Activated CD4-positive, alpha-beta memory T cell treated with anti-CD3 and anti-CD28 coated beads for 36 hours (primary cell): Measurements from ENCODE around the gene HBG1. TPM values are rescaled to one million over a fixed set of nuclear protein-coding genes. Genes with fewer than 3 reads are reported as not detected.
"Not testable (repeated sequence)": the region's sequence is repeated elsewhere in the genome, so short reads cannot be mapped to it uniquely, and the experiment has no call there.

Source experiments
- CTCF ChIA-PET: fragments of 350-600 bp; sonication (Branson Sonifier 250); formaldehyde crosslinking; loops from one replicate; lab custom pipeline; 2021; ENCODE audit warnings: antibody characterized with exemption, inconsistent platforms; lab: Charles Lee
- POLR2A ChIA-PET: fragments of 350-600 bp; sonication (Branson Sonifier 250); formaldehyde crosslinking; loops from one replicate; lab custom pipeline; 2021; ENCODE audit warnings: antibody characterized with exemption; lab: Charles Lee
- DNase-seq: peaks from one replicate; pipeline ENCODE4 v3.0.0-alpha.2; 2020
- H3K27ac Mint-ChIP-seq: one replicate; pipeline ENCODE4 v1.8.0; 2021; ENCODE audit warnings: mixed read lengths
- H3K27me3 Mint-ChIP-seq: one replicate; pipeline ENCODE4 v1.8.0; 2021; ENCODE audit warnings: mixed read lengths
- H3K36me3 Mint-ChIP-seq: one replicate; pipeline ENCODE4 v1.8.0; 2021; ENCODE audit warnings: mixed read lengths
- H3K4me1 Mint-ChIP-seq: one replicate; pipeline ENCODE4 v1.8.0; 2021; ENCODE audit warnings: low read depth, mixed read lengths
- H3K4me3 Mint-ChIP-seq: one replicate; pipeline ENCODE4 v1.8.0; 2021; ENCODE audit warnings: mild to moderate bottlenecking, mixed read lengths
- H3K9me3 Mint-ChIP-seq: one replicate; pipeline ENCODE4 v1.8.0; 2021; ENCODE audit warnings: mixed read lengths
- intact Hi-C: fragments of 100-400 bp; cut with micrococcal nuclease; formaldehyde crosslinking; loops from one replicate; pipeline ENCODE4 v1.15.1; 2023
- total RNA-seq, 2 experiments: library from RNA; stranded (reverse); gene quantifications; one replicate each; pipeline ENCODE4 v1.2.3, GENCODE V29; 2021

HBG1 gene
- total RNA-seq, result not detected

DNA sequence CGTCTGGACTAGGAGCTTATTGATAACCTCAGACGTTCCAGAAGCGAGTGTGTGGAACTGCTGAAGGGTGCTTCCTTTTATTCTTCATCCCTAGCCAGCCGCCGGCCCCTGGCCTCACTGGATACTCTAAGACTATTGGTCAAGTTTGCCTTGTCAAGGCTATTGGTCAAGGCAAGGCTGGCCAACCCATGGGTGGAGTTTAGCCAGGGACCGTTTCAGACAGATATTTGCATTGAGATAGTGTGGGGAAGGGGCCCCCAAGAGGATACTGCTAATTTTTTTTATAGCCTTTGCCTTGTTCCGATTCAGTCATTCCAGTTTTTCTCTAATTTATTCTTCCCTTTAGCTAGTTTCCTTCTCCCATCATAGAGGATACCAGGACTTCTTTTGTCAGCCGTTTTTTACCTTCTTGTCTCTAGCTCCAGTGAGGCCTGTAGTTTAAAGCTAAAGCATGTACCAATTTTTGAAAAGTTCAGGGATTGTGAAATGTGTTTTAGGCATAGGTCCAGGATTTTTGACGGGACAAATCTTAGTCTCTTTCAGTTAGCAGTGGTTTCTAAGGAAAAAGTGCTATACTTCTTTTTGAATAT is at the start of gene HBG1:
Gene HBG1, minus strand, starts transcription at position 51 of the 590 bp plus-strand sequence. CDS start 53 bp downstream, outside the sequence.
- DNase-seq, CTCF ChIA-PET, H3K9me3 Mint-ChIP-seq: not testable (repeated sequence)

DNA sequence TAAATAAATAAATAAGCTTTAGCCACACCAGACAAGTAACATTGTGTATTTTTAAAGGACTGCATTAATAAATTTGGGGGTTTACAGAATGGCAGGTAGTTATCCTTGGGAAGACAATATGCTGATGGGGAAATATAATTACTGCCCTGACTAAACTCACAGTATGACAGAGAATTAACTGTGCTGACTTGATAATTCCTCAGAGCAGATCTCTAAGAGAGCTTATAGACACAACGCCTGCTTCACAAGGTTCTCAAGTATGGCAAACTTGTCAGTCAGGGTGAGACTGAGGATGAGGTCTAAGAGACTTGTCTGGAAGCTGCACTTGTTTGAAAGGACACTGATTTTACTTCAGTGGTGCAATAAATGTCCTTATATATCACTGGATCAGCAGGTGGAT is 48.8 kb upstream of the HBG1 start:
- no peaks in the 10 kb centered on the region for H3K4me1 Mint-ChIP-seq
- no peaks in the 10 kb centered on the region for H3K27me3 Mint-ChIP-seq
- DNase-seq, result no peak
- H3K4me3 Mint-ChIP-seq, result no peak overlapping the region
- ChIA-PET POLR2A (no interaction called here), CTCF (interaction anchor here (1.3 kb wide), 1 partner anchor 10 kb away, joined by 3 read pairs; no protein-coding TSS in a partner anchor)
- intact Hi-C loops, result no loop called here
- H3K27ac Mint-ChIP-seq, result no peak overlapping the region
- no peaks in the 10 kb centered on the region for H3K36me3 Mint-ChIP-seq
- H3K9me3 Mint-ChIP-seq, result no peaks in the 10 kb centered on the region

More for the DNA sequence above, at the start of gene HBG1:
- H3K27ac Mint-ChIP-seq, H3K36me3 Mint-ChIP-seq, POLR2A ChIA-PET, H3K4me3 Mint-ChIP-seq, H3K27me3 Mint-ChIP-seq, intact Hi-C loops, H3K4me1 Mint-ChIP-seq: not testable (repeated sequence)

DNA sequence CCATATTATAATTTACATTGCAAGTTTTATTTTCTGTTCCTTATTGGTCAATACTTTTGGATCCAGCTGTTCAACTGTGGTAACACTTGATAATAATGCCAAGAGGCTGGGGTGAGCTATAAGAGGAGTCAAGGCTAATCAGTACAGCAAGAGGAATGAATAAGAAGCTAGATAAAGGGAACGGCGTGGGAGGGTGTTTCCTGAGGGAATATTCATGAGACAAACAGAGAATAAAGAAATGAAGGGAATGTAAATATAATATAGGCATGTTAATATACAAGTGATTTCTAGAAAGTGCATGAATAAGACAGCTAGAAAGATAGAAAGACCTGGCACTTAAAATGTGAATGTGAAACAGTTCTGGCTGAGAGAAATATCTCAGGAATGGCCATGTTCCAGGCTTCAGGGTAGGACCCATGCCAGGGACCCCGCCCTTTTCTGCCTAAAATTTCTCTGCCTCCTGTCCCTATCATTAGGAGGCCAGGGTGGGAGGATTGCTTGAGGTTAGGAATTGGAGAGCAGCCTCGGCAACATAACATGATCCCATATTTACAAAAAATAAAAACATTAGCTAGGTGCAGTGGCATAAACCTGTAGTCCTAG is 48.2 kb upstream of the HBG1 start:
- POLR2A ChIA-PET, result no interaction called here

GRCh38 chr11:5294342-5294995 is 44.8 kb upstream of the HBG1 start:
- CTCF ChIA-PET, intact Hi-C loops, DNase-seq, H3K4me3 Mint-ChIP-seq, H3K27me3 Mint-ChIP-seq, POLR2A ChIA-PET, H3K9me3 Mint-ChIP-seq, H3K27ac Mint-ChIP-seq, H3K36me3 Mint-ChIP-seq, H3K4me1 Mint-ChIP-seq: not testable (repeated sequence)

More for the DNA sequence above, 48.2 kb upstream of the HBG1 start:
- no peaks in the 10 kb centered on the region for H3K4me1 Mint-ChIP-seq
- H3K36me3 Mint-ChIP-seq, result no peaks in the 10 kb centered on the region
- intact Hi-C loops, result no loop called here
- H3K27ac Mint-ChIP-seq, result no peak overlapping the region
- H3K9me3 Mint-ChIP-seq, result no peaks in the 10 kb centered on the region
- CTCF ChIA-PET, result interaction anchor here (1.3 kb wide), 1 partner anchor 9 kb away, joined by 3 read pairs; no protein-coding TSS in a partner anchor
- H3K4me3 Mint-ChIP-seq, result no peak overlapping the region
- no peaks in the 10 kb centered on the region for H3K27me3 Mint-ChIP-seq
- DNase-seq, result no peak

DNA sequence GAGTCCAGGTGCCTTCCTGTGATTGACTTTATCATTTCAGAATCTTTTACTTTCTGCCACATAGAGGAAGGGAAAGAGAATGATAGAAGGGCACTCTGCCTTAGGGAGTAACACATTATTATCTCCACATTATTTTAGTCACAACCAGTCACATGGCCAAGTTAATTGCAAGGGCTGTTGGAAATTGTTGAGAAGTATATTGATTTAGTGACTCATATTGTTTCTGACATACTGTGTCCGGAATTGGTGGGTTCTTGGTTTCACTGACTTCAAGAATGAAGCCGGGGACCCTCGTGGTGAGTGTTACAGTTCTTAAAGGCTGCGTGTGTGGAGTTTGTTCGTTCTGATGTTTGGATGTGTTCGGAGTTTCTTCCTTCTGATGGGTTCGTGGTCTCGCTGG is 43.4 kb upstream of the HBG1 start:
- H3K4me3 Mint-ChIP-seq, result no peak overlapping the region
- no peaks in the 10 kb centered on the region for H3K36me3 Mint-ChIP-seq
- CTCF ChIA-PET, result no interaction called here
- POLR2A ChIA-PET, result no interaction called here
- H3K27ac Mint-ChIP-seq, result no peak overlapping the region
- H3K27me3 Mint-ChIP-seq, result peaks cover 2% of the 10 kb centered on the region
- no peaks in the 10 kb centered on the region for H3K9me3 Mint-ChIP-seq
- H3K4me1 Mint-ChIP-seq, result no peaks in the 10 kb centered on the region
- no peak for DNase-seq
- intact Hi-C loops, result no loop called here

- H3K27ac Mint-ChIP-seq, result no peak overlapping the region
- peaks cover 2% of the 10 kb centered on the region for H3K27me3 Mint-ChIP-seq
- intact Hi-C loops, result loop anchor here (2.0 kb wide), 1 partner anchor 167 kb away; no protein-coding TSS in a partner anchor
- H3K36me3 Mint-ChIP-seq, result no peaks in the 10 kb centered on the region
- ChIA-PET POLR2A (no interaction called here), CTCF (interaction anchor here (1.5 kb wide), 1 partner anchor 166 kb away, joined by 7 read pairs; no protein-coding TSS in a partner anchor)
- no peaks in the 10 kb centered on the region for H3K9me3 Mint-ChIP-seq
- no peak for DNase-seq
- H3K4me1 Mint-ChIP-seq, result no peaks in the 10 kb centered on the region
- no peak overlapping the region for H3K4me3 Mint-ChIP-seq
Measured at GRCh38 chr11:5291207-5291838, 41.7 kb upstream of the HBG1 start.

DNA sequence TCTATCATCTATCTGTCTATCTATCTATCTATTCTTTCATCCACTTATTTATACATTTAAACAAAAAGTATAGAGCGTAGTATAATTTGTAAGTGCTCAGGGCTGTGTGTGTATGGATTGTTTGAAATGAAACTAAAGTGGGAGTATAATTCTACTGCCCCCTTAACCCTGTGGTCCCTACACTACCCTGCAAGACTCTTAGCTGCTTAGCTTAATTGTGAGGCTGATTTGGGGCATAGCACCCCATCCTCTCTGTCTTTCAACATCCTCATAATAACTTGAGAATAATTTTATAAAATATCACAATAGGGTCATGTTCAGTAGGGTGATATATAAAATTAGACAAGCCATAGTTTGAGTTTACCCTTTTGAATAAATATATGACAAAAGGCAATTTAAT is 40.4 kb upstream of the HBG1 start:
- intact Hi-C loops, result loop anchor here (2.0 kb wide), 1 partner anchor 165 kb away; no protein-coding TSS in a partner anchor
- Mint-ChIP-seq H3K36me3 (no peaks in the 10 kb centered on the region), H3K9me3 (no peaks in the 10 kb centered on the region), H3K4me1 (no peaks in the 10 kb centered on the region), H3K4me3 (no peak overlapping the region), H3K27ac (no peak overlapping the region), H3K27me3 (peaks cover 2% of the 10 kb centered on the region)
- ChIA-PET POLR2A (no interaction called here), CTCF (interaction anchor here (1.5 kb wide), 1 partner anchor 165 kb away, joined by 7 read pairs; no protein-coding TSS in a partner anchor)
- DNase-seq, result no peak

DNA sequence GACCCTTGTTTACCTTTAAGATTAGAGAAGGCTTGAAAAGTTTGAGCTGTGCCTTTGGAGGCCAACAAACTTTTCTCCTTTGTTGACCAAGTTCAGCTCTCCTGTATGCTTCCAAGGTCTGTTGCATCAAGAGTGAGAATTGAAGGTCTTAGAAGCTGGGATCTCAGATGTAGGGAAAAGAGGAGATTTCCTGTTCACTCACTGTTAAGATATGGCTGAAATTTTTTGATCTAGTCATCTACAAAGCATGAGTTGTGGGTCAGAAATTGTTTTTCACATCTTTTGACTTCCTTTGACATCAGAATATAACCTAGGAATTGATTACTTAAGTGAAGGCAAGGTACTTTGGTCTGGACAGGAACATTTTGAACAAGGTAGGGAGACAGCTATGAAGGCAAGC is 40.0 kb upstream of the HBG1 start:
- H3K4me1 Mint-ChIP-seq, result no peaks in the 10 kb centered on the region
- no peaks in the 10 kb centered on the region for H3K36me3 Mint-ChIP-seq
- intact Hi-C loops, result loop anchor here (2.0 kb wide), 1 partner anchor 165 kb away; no protein-coding TSS in a partner anchor
- DNase-seq, result no peak
- CTCF ChIA-PET, result no interaction called here
- no peak overlapping the region for H3K4me3 Mint-ChIP-seq
- POLR2A ChIA-PET, result no interaction called here
- no peaks in the 10 kb centered on the region for H3K9me3 Mint-ChIP-seq
- peaks cover 2% of the 10 kb centered on the region for H3K27me3 Mint-ChIP-seq
- H3K27ac Mint-ChIP-seq, result no peak overlapping the region

- H3K27me3 Mint-ChIP-seq, result peaks cover 2% of the 10 kb centered on the region
- H3K27ac Mint-ChIP-seq, result no peak overlapping the region
- POLR2A ChIA-PET, result no interaction called here
- H3K4me3 Mint-ChIP-seq, result no peak overlapping the region
- no peaks in the 10 kb centered on the region for H3K36me3 Mint-ChIP-seq
- intact Hi-C loops, result no loop called here
- no peaks in the 10 kb centered on the region for H3K4me1 Mint-ChIP-seq
- no peak for DNase-seq
- CTCF ChIA-PET, result interaction anchor here (0.8 kb wide), 1 partner anchor 9 kb away, joined by 3 read pairs; no protein-coding TSS in a partner anchor
- no peaks in the 10 kb centered on the region for H3K9me3 Mint-ChIP-seq
Measured at GRCh38 chr11:5288906-5289550, 39.4 kb upstream of the HBG1 start.

GRCh38 chr11:5288108-5288905 is 38.6 kb upstream of the HBG1 start:
- Mint-ChIP-seq H3K9me3 (no peaks in the 10 kb centered on the region), H3K36me3 (no peaks in the 10 kb centered on the region), H3K4me1 (no peaks in the 10 kb centered on the region), H3K27ac (no peak overlapping the region), H3K27me3 (peaks cover 2% of the 10 kb centered on the region), H3K4me3 (no peak overlapping the region)
- ChIA-PET CTCF (interaction anchor here (0.8 kb wide), 1 partner anchor 10 kb away, joined by 3 read pairs; no protein-coding TSS in a partner anchor), POLR2A (no interaction called here)
- intact Hi-C loops, result no loop called here
- DNase-seq, result no peak

- Mint-ChIP-seq H3K4me3 (no peak overlapping the region), H3K27me3 (peaks cover 2% of the 10 kb centered on the region), H3K9me3 (no peaks in the 10 kb centered on the region), H3K4me1 (no peaks in the 10 kb centered on the region), H3K36me3 (no peaks in the 10 kb centered on the region), H3K27ac (no peak overlapping the region)
- DNase-seq, result no peak
- ChIA-PET CTCF (no interaction called here), POLR2A (no interaction called here)
- intact Hi-C loops, result no loop called here
Measured at GRCh38 chr11:5286901-5287300, 37.2 kb upstream of the HBG1 start.
